Muscle of leg (tissue), 11 donors: ENCODE results near the gene ABCG4. TPM values are rescaled to one million over a fixed set of nuclear protein-coding genes. Genes with fewer than 3 reads are reported as not detected.
"Not testable (repeated sequence)": the region's sequence is repeated elsewhere in the genome, so short reads cannot be mapped to it uniquely, and the experiment has no call there.

ENCODE experiments used
- DNase-seq: peaks from one replicate; pipeline ENCODE4 v3.0.0; 2013
- H3K27ac ChIP-seq: one replicate; pipeline ENCODE4 v1.5.1; 2013; ENCODE audit warnings: mild to moderate bottlenecking, low read length, control low read depth
- H3K27me3 ChIP-seq: one replicate; pipeline ENCODE4 v1.6.1; 2013; ENCODE audit warnings: low read length; ENCODE audit not compliant: control insufficient read depth, insufficient read depth
- H3K36me3 ChIP-seq: one replicate; pipeline ENCODE4 v1.6.1; 2013; ENCODE audit warnings: low read length; ENCODE audit not compliant: control insufficient read depth, insufficient read depth
- H3K4me1 ChIP-seq: one replicate; pipeline ENCODE4 v1.6.1; 2013; ENCODE audit warnings: low read length; ENCODE audit not compliant: control insufficient read depth, insufficient read depth
- H3K4me3 ChIP-seq: one replicate; pipeline ENCODE4 v1.5.1; 2013; ENCODE audit warnings: low read length, control low read depth
- H3K9me3 ChIP-seq: replicated peaks from 2 replicates; pipeline ENCODE4 v1.6.1; 2013; ENCODE audit warnings: low read depth, low read length; ENCODE audit not compliant: control insufficient read depth
- WGBS: methylation state at CpG from one replicate; pipeline ENCODE4 v1.1.5; 2013; ENCODE audit warnings: missing lambda C conversion rate; ENCODE audit not compliant: insufficient coverage; 5-methylcytosine and 5-hydroxymethylcytosine counted together
- polyA plus RNA-seq, 8 donors: library from polyadenylated mRNA; unstranded; fragments of 120-200 nt; gene quantifications; one replicate each; pipeline versions ENCODE4 v1.2.1 to v1.2.3, GENCODE V29; 2013; ENCODE audit warnings: inconsistent platforms in 1 of 8, low replicate concordance in 1 of 8; ENCODE audit not compliant: insufficient read length in 8 of 8, insufficient read depth in 1 of 8
- total RNA-seq: library from RNA; stranded (reverse); fragments of 120-200 nt; gene quantifications from one replicate; pipeline ENCODE4 v1.2.4, GENCODE V29; 2013

ABCG4 gene
- total and polyA plus RNA-seq, 9 donors, result 0.13 to 0.60 (median 0.26) TPM

DNA sequence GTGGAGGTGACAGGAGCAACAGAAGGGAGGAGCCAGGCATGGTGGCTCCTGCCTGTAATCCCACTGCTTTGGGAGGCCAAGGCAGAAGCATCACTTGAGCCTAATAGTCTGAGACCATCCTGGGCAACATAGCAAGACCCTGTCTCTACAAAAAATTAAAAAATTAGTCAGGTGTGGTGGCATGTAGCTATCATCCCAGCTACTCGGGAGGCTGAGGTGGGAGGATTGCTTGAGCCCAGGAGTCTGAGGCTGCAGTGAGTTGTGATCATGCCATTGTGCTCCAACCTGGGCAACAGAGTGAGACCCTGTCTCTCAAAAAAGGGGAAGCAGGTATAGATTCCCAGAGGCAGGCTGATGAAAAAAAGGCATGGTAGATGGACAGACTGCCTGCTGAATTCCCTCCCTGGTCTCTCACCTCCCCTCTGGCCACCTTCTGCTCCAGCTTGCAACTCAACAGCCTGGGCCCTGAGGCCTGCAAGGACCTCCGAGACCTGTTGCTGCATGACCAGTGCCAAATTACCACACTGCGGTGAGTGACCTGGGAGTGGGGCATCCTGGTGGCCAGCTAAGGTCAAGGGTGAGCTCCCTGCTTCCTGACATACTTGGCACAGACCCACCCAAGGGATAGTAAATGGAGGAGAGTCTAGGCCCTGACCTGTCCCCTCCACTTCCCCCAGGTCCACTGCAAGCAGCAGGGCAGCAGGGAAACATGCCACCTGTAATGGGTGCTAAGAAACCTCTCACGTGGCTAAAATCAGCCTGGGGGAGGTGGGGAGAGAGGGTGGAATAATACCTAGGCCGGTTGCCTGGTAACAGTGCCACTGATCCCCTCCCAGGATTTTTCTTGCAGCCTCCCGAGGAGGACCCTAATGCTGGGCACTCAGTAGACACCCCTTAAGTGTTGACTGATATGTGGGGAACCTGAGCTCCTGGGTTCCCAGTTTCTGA is 32.2 kb downstream of the ABCG4 start:
- 93% methylated on average over 3 of the region's 6 CpGs for WGBS
- H3K36me3 ChIP-seq, result peaks cover 44% of the 10 kb centered on the region
- H3K27ac ChIP-seq, result no peak overlapping the region

DNA sequence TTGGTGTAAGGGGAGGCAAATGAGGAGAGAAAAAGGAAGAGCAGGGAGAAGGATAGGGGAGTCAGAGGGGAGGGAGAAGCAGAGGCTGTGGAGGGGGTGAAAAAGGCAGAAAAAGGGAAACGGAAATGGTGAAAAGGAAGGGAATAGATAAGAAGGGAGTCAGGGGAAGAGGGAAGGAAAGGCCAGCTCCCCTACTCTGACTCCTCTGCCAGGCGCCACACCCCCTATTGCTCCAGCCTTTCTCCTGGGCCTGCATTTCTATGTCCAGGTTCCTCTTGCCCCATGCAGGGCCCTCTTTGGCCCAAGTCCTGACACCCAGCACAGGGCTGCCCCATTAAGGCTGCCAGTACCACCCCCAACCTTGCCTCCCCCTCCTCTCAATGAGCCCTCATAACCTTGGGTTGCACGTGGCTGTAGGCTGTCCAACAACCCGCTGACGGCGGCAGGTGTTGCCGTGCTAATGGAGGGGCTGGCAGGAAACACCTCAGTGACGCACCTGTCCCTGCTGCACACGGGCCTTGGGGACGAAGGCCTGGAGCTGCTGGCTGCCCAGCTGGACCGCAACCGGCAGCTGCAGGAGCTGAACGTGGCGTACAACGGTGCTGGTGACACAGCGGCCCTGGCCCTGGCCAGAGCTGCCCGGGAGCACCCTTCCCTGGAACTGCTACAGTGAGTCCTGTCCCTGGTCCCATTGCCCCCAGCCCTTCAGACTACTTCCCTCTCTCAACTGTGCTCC is 33.0 kb downstream of the ABCG4 start:
- no peaks in the 10 kb centered on the region for H3K9me3 ChIP-seq
- 74% methylated on average over 15 of the region's 17 CpGs for WGBS
- DNase-seq, result no peak
- peaks cover 41% of the 10 kb centered on the region for H3K36me3 ChIP-seq
- no peaks in the 10 kb centered on the region for H3K27me3 ChIP-seq
- no peak overlapping the region for H3K27ac ChIP-seq
- peaks cover 3% of the 10 kb centered on the region for H3K4me1 ChIP-seq
- H3K4me3 ChIP-seq, result no peak overlapping the region

More for the DNA sequence above, 32.2 kb downstream of the ABCG4 start:
- Histone ChIP-seq H3K27me3 (no peaks in the 10 kb centered on the region), H3K4me3 (no peak overlapping the region), H3K9me3 (no peaks in the 10 kb centered on the region), H3K4me1 (peaks cover 3% of the 10 kb centered on the region)
- DNase-seq, result no peak

GRCh38 chr11:119184399-119184798 is 35.5 kb downstream of the ABCG4 start:
- peaks cover 32% of the 10 kb centered on the region for H3K36me3 ChIP-seq
- not testable (repeated sequence) for H3K27me3 ChIP-seq, H3K4me3 ChIP-seq, DNase-seq, H3K27ac ChIP-seq, H3K9me3 ChIP-seq, H3K4me1 ChIP-seq
- WGBS, result 83% methylated on average over 3 of the region's 9 CpGs

DNA sequence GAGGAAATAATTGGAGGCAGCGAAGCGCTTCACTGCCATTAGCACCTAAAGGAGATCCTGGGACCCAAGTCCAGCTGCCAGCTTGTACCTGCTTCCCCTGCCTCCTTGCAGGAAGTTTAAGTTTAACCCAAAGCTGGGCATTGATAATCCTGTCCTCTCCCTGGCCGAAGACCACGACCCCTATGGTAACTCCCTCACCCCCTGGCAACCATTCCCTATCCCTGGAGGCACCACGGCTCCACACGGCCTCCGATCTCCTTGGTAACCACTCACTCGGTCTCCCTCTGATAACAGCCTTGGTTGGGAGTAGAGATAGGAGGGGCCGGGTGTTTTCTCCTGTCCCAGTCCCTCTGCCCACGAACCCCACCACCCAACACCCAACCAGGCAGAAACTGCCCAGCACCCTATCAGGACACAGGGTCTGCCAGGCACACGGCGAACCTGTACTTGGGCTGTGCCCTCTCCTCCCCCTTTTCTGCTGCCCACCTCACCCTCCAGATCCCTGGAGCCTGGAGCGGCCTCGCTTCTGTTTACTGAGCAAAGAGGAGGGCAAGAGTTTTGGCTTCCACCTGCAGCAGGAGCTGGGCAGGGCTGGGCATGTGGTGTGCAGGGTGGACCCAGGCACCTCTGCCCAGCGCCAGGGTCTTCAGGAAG is 37.3 kb downstream of the ABCG4 start:
- no peak for DNase-seq
- H3K4me1 ChIP-seq, result no peaks in the 10 kb centered on the region
- H3K9me3 ChIP-seq, result no peaks in the 10 kb centered on the region
- H3K27me3 ChIP-seq, result no peaks in the 10 kb centered on the region
- no peak overlapping the region for H3K4me3 ChIP-seq
- 94% methylated on average over 2 of the region's 15 CpGs for WGBS
- H3K27ac ChIP-seq, result no peak overlapping the region
- peaks cover 23% of the 10 kb centered on the region for H3K36me3 ChIP-seq

- no peak overlapping the region for H3K4me3 ChIP-seq
- 85% methylated on average over 5 of the region's 21 CpGs for WGBS
- no peaks in the 10 kb centered on the region for H3K9me3 ChIP-seq
- peaks cover 13% of the 10 kb centered on the region for H3K36me3 ChIP-seq
- H3K27ac ChIP-seq, result no peak overlapping the region
- no peaks in the 10 kb centered on the region for H3K27me3 ChIP-seq
- DNase-seq, result no peak
- H3K4me1 ChIP-seq, result no peaks in the 10 kb centered on the region
These were observed 38.5 kb downstream of the ABCG4 start for GRCh38 chr11:119187123-119187892.

GRCh38 chr11:119188067-119188466 is 39.2 kb downstream of the ABCG4 start:
- Histone ChIP-seq H3K9me3 (no peaks in the 10 kb centered on the region), H3K4me3 (no peak overlapping the region), H3K27ac (no peak overlapping the region), H3K4me1 (no peaks in the 10 kb centered on the region), H3K36me3 (peaks cover 8% of the 10 kb centered on the region), H3K27me3 (no peaks in the 10 kb centered on the region)
- WGBS, result 86% methylated on average over 8 of the region's 11 CpGs
- no peak for DNase-seq

DNA sequence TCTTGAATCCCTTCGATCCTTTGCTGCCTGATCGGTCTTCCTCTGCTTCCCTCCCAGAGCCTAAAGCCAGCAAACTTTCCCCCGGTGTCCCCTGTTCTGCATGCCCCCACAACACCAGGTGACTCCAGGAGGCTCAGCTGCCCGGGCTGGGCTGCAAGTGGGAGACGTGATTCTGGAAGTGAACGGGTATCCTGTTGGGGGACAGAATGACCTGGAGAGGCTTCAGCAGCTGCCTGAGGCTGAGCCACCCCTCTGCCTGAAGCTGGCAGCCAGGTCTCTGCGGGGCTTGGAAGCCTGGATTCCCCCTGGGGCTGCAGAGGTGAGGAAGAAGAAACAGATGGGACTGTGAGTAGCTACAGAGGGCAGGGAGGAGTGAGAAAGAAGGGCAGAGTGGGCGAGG is 40.0 kb downstream of the ABCG4 start:
- DNase-seq, result no peak
- no peaks in the 10 kb centered on the region for H3K4me1 ChIP-seq
- no peak overlapping the region for H3K4me3 ChIP-seq
- WGBS, result 46% methylated on average over 3 of the region's 8 CpGs
- no peaks in the 10 kb centered on the region for H3K9me3 ChIP-seq
- no peaks in the 10 kb centered on the region for H3K27me3 ChIP-seq
- H3K27ac ChIP-seq, result no peak overlapping the region
- peaks cover under 1% of the 10 kb centered on the region for H3K36me3 ChIP-seq

DNA sequence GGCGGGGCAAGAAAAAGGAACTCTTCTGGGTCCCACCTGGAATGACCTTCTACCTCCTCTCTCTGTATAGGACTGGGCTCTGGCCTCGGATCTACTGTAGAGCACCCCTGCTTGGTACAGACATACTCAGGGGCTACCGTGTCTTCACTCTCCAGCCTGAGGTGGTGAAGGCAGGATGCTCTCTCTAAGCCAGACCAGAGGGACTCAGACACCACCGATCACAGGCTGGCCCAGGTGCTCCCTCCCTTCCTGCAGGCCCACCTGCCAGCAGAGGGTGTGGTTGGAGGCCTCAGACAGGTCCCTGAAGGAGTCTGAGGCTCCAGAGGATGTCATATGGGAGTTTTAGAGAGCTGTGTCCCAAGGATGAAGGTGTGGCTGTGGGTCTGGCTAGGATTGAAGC is 40.5 kb downstream of the ABCG4 start:
- no peak for DNase-seq
- Histone ChIP-seq H3K9me3 (no peaks in the 10 kb centered on the region), H3K4me1 (no peaks in the 10 kb centered on the region), H3K27me3 (no peaks in the 10 kb centered on the region), H3K27ac (no peak overlapping the region), H3K4me3 (no peak overlapping the region), H3K36me3 (no peaks in the 10 kb centered on the region)
- 66% methylated on average over 2 of the region's 4 CpGs for WGBS

DNA sequence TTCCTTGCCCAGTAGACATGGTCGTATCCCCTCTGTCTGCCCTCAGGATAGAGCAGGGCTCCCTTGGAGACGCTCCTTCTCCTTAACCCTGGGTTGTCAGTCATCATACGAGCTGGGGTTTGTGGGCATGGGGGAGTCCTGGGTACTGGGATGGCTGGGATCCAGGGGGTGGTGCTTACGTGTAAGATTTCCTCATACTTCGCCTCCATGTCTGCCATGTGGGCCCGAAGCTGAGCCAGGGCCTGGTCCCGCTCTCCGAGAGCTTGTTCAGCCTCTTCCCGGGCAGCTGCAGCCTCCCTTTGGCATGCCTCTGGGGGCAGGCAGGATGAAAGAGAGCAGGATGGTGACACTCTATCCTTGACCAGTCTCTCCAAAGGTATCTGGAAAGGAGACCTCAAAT is 41.7 kb downstream of the ABCG4 start:
- Histone ChIP-seq H3K27ac (no peak overlapping the region), H3K9me3 (no peaks in the 10 kb centered on the region), H3K27me3 (no peaks in the 10 kb centered on the region), H3K4me1 (no peaks in the 10 kb centered on the region), H3K36me3 (no peaks in the 10 kb centered on the region), H3K4me3 (no peak overlapping the region)
- WGBS, result 68% methylated on average over 6 of the region's 9 CpGs
- DNase-seq, result no peak
